ENCODE results near the gene NDUFB2. TPM values are rescaled to one million over a fixed set of nuclear protein-coding genes. Genes with fewer than 3 reads are reported as not detected.

The NDUFB2 gene
- polyA plus RNA-seq, 1 donor from 2014 or later: 745 TPM

- H3K4me2 ChIP-seq (ENCODE audit: low read length): no peak overlapping the region
- H4K20me1 ChIP-seq (ENCODE audit: insufficient read depth): no peaks in the 10 kb centered on the region
- H3K9me2 ChIP-seq (ENCODE audit: insufficient read depth, low read length): no peaks in the 10 kb centered on the region
Observed at GRCh38 chr7:140746751-140747150, 50.2 kb downstream of the NDUFB2 start.

GRCh38 chr7:140752533-140752932, 56.0 kb downstream of the NDUFB2 start:
- no peak overlapping the region for H3K4me3 ChIP-seq (ENCODE audit: low read length)
- H4K20me1 ChIP-seq (ENCODE audit: insufficient read depth): no peaks in the 10 kb centered on the region
- H3K9ac ChIP-seq (ENCODE audit: low read length): no peak overlapping the region
- H3K27me3 ChIP-seq (ENCODE audit: insufficient read depth, low read depth, low read length): no peaks in the 10 kb centered on the region
- no peak overlapping the region for H2AFZ ChIP-seq (ENCODE audit: low read depth, low read length)
- H3K36me3 ChIP-seq (ENCODE audit: insufficient read depth, low read length): peaks cover 6% of the 10 kb centered on the region
- no peak overlapping the region for H3K27ac ChIP-seq (ENCODE audit: low read length)
- H3F3A ChIP-seq (ENCODE audit: insufficient read depth, low read length, poor library complexity, severe bottlenecking): no peaks in the 10 kb centered on the region
- no peak for TF ChIP-seq TAF1 (IDR thresholded peaks at IDR 0.05; ENCODE audit: low read depth)
- no peak for TF ChIP-seq EZH2 (IDR thresholded peaks at IDR 0.05; ENCODE audit: borderline replicate concordance, insufficient read depth, low read length, poor library complexity, severe bottlenecking)
- H3K9me2 ChIP-seq (ENCODE audit: insufficient read depth, low read length): no peaks in the 10 kb centered on the region
- no peaks in the 10 kb centered on the region for H3K9me3 ChIP-seq (ENCODE audit: low read length)
- H3K4me2 ChIP-seq (ENCODE audit: low read length): no peak overlapping the region
- H3K79me2 ChIP-seq (replicated peaks; ENCODE audit: insufficient read depth, low read length): no peaks in the 10 kb centered on the region

More at GRCh38 chr7:140746751-140747150, 50.2 kb downstream of the NDUFB2 start:
- Histone ChIP-seq H3K4me3 (ENCODE audit: low read length) (no peak overlapping the region), H3K79me2 (replicated peaks; ENCODE audit: insufficient read depth, low read length) (no peaks in the 10 kb centered on the region), H3K36me3 (ENCODE audit: insufficient read depth, low read length) (peaks cover 12% of the 10 kb centered on the region), H3K27ac (ENCODE audit: low read length) (no peak overlapping the region), H3F3A (ENCODE audit: insufficient read depth, low read length, poor library complexity, severe bottlenecking) (no peaks in the 10 kb centered on the region), H2AFZ (ENCODE audit: low read depth, low read length) (no peak overlapping the region), H3K9me3 (ENCODE audit: low read length) (no peaks in the 10 kb centered on the region), H3K9ac (ENCODE audit: low read length) (no peak overlapping the region), H3K27me3 (ENCODE audit: insufficient read depth, low read depth, low read length) (no peaks in the 10 kb centered on the region)
- TF ChIP-seq MXI1 (conservative IDR thresholded peaks at IDR 0.05; ENCODE audit: poor library complexity, severe bottlenecking) (no peak), EZH2 (IDR thresholded peaks at IDR 0.05; ENCODE audit: borderline replicate concordance, insufficient read depth, low read length, poor library complexity, severe bottlenecking) (no peak), TAF1 (IDR thresholded peaks at IDR 0.05; ENCODE audit: low read depth) (no peak), EP300 (conservative IDR thresholded peaks at IDR 0.05; ENCODE audit: poor library complexity, severe bottlenecking) (no peak)

GRCh38 chr7:140754506-140754905, 58.0 kb downstream of the NDUFB2 start:
- Histone ChIP-seq H3K4me2 (ENCODE audit: low read length) (no peak overlapping the region), H3K9ac (ENCODE audit: low read length) (no peak overlapping the region), H3K9me2 (ENCODE audit: insufficient read depth, low read length) (no peaks in the 10 kb centered on the region), H3K27ac (ENCODE audit: low read length) (no peak overlapping the region), H3K79me2 (replicated peaks; ENCODE audit: insufficient read depth, low read length) (no peaks in the 10 kb centered on the region), H2AFZ (ENCODE audit: low read depth, low read length) (no peak overlapping the region), H3K9me3 (ENCODE audit: low read length) (no peaks in the 10 kb centered on the region), H3K4me3 (ENCODE audit: low read length) (no peak overlapping the region), H3K27me3 (ENCODE audit: insufficient read depth, low read depth, low read length) (no peaks in the 10 kb centered on the region), H4K20me1 (ENCODE audit: insufficient read depth) (no peaks in the 10 kb centered on the region), H3F3A (ENCODE audit: insufficient read depth, low read length, poor library complexity, severe bottlenecking) (no peaks in the 10 kb centered on the region), H3K36me3 (ENCODE audit: insufficient read depth, low read length) (peaks cover 7% of the 10 kb centered on the region)
- TF ChIP-seq TAF1 (IDR thresholded peaks at IDR 0.05; ENCODE audit: low read depth) (no peak), MXI1 (conservative IDR thresholded peaks at IDR 0.05; ENCODE audit: poor library complexity, severe bottlenecking) (no peak), RAD21 (conservative IDR thresholded peaks at IDR 0.05) (no peak), EZH2 (IDR thresholded peaks at IDR 0.05; ENCODE audit: borderline replicate concordance, insufficient read depth, low read length, poor library complexity, severe bottlenecking) (no peak), POLR2AphosphoS5 (IDR thresholded peaks at IDR 0.05) (no peak), SMC3 (conservative IDR thresholded peaks at IDR 0.05; ENCODE audit: poor library complexity) (no peak), CTCF (IDR thresholded peaks at IDR 0.05; ENCODE audit: poor library complexity, severe bottlenecking) (no peak), REST (IDR thresholded peaks at IDR 0.05; ENCODE audit: borderline replicate concordance) (no peak), EP300 (conservative IDR thresholded peaks at IDR 0.05; ENCODE audit: poor library complexity, severe bottlenecking) (no peak)

Measured in neural cell (in vitro differentiated cells).